ENCODE measurements around the gene RASGRP2. TPM values are rescaled to one million over a fixed set of nuclear protein-coding genes. Genes with fewer than 3 reads are reported as not detected.

Gene RASGRP2
- total RNA-seq, 6 donors from 2014 or later = 20.5 to 80.7 (median 33.9) TPM

DNA sequence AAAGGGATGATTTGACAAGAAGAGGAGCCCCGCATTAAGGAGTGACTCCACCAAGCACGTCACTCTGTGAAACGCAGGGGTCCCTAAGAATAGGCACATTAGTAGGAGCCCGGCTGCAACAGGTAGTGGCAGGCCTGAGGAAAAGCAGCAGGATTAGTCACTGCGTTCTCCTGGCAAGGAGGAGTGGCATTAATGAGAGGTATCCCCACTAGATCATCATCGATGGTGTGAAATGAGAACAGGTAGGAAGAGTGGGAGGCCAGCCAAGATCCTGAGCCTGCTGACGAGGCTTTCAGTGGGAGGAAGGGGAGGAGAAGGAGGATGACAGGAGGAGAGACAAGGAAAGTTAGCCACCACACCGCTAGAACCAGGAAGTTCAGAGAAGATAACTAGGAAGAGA lies 59.6 kb downstream of the RASGRP2 start:
- no peaks in the 10 kb centered on the region for H3K36me3 ChIP-seq
- WGBS, 2 donors = 71 to 72% methylated on average over 8 of the region's 8 CpGs
- no peak overlapping the region for H3K4me3 ChIP-seq
- peaks cover 10 to 19% (median 16%) of the 10 kb centered on the region in 4 donors for H3K4me1 ChIP-seq
- ATAC-seq (ENCODE audit: low FRiP score in 2 of 2) = no peak
- no peak for DNase-seq
- H3K27ac ChIP-seq = no peak overlapping the region
- no peaks in the 10 kb centered on the region for H3K9me3 ChIP-seq
- no peaks in the 10 kb centered on the region for H3K27me3 ChIP-seq
- TF ChIP-seq, protein P1, sequence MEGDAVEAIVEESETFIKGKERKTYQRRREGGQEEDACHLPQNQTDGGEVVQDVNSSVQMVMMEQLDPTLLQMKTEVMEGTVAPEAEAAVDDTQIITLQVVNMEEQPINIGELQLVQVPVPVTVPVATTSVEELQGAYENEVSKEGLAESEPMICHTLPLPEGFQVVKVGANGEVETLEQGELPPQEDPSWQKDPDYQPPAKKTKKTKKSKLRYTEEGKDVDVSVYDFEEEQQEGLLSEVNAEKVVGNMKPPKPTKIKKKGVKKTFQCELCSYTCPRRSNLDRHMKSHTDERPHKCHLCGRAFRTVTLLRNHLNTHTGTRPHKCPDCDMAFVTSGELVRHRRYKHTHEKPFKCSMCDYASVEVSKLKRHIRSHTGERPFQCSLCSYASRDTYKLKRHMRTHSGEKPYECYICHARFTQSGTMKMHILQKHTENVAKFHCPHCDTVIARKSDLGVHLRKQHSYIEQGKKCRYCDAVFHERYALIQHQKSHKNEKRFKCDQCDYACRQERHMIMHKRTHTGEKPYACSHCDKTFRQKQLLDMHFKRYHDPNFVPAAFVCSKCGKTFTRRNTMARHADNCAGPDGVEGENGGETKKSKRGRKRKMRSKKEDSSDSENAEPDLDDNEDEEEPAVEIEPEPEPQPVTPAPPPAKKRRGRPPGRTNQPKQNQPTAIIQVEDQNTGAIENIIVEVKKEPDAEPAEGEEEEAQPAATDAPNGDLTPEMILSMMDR (IDR thresholded peaks at IDR 0.05) = no peak
- no peak for TF ChIP-seq POLR2AphosphoS5 (IDR thresholded peaks at IDR 0.05)

GRCh38 chr11:64681171-64681570 lies 62.8 kb downstream of the RASGRP2 start:
- Histone ChIP-seq H3K36me3 (no peaks in the 10 kb centered on the region), H3K4me1 (peaks cover 0 to under 1% (median 0%) of the 10 kb centered on the region in 4 donors), H3K4me3 (no peak overlapping the region), H3K27ac (no peak overlapping the region), H3K9me3 (no peaks in the 10 kb centered on the region), H3K27me3 (no peaks in the 10 kb centered on the region)
- DNase-seq (no peak), ATAC-seq (ENCODE audit: low FRiP score in 2 of 2) (no peak)
- 55 to 60% methylated on average over 4 of the region's 4 CpGs for WGBS, 2 donors
- TF ChIP-seq POLR2AphosphoS5 (IDR thresholded peaks at IDR 0.05) = no peak
- no peak for TF ChIP-seq EP300 (IDR thresholded peaks at IDR 0.05)
- TF ChIP-seq, protein P1 (IDR thresholded peaks at IDR 0.05) = no peak

GRCh38 chr11:64679846-64680245 lies 64.1 kb downstream of the RASGRP2 start:
- Histone ChIP-seq H3K4me3 (no peak overlapping the region), H3K36me3 (no peaks in the 10 kb centered on the region), H3K27ac (no peak overlapping the region), H3K9me3 (no peaks in the 10 kb centered on the region), H3K27me3 (no peaks in the 10 kb centered on the region), H3K4me1 (peaks cover 0 to 6% (median 2%) of the 10 kb centered on the region in 4 donors)
- 62 to 67% methylated on average over 1 of the region's 2 CpGs for WGBS, 2 donors
- TF ChIP-seq EP300 (IDR thresholded peaks at IDR 0.05) (no peak), POLR2A (IDR thresholded peaks at IDR 0.05) (no peak), POLR2AphosphoS5 (IDR thresholded peaks at IDR 0.05) (no peak)
- TF ChIP-seq, protein P1 (IDR thresholded peaks at IDR 0.05) = no peak
- DNase-seq (no peak), ATAC-seq (ENCODE audit: low FRiP score in 2 of 2) (no peak)

DNA sequence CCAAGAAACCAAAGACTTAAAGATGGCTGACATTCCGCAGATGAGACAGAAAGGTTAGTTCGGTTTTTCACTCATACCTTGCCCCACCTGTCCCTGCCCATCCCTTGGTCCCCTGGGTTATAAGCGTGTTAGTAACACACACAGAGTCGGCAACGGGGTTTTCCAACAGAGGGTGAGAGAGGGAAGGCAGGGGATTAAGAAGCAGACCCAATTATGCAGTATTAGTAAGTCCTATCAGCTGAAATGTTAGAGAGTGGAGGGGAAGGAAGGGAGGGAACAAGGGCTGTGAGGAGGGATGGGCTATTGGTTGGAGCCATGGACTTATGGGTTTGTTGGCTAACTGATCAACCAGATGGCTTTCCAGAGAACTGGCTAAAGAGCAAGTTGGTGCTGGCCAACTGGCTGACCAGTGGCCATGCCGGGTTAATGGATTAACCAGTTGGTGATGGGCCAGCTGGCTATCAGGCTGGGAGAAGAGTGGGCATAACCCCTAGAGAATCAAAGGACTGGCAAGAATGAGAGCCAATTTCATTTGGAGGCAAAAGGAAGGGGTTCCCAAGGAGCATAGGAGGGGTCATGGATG lies 66.4 kb downstream of the RASGRP2 start:
- 80 to 81% methylated on average over 6 of the region's 6 CpGs for WGBS, 2 donors
- DNase-seq (no peak), ATAC-seq (ENCODE audit: low FRiP score in 2 of 2) (no peak)
- Histone ChIP-seq H3K27ac (no peak overlapping the region), H3K36me3 (no peaks in the 10 kb centered on the region), H3K4me3 (no peak overlapping the region), H3K9me3 (no peaks in the 10 kb centered on the region), H3K27me3 (no peaks in the 10 kb centered on the region), H3K4me1 (peaks cover 0 to 6% (median 2%) of the 10 kb centered on the region in 4 donors)
- TF ChIP-seq POLR2A (IDR thresholded peaks at IDR 0.05) = no peak
- TF ChIP-seq POLR2AphosphoS5 (IDR thresholded peaks at IDR 0.05) = no peak
- no peak for TF ChIP-seq EP300 (IDR thresholded peaks at IDR 0.05)
- TF ChIP-seq, protein P1 (IDR thresholded peaks at IDR 0.05) = no peak

Other genes with a start within 250 kb of the RASGRP2 start
- not detected for gene SLC22A11, start 188.2 kb downstream of the RASGRP2 start, total RNA-seq
- not detected for gene SLC22A12, start 152.9 kb downstream of the RASGRP2 start, total RNA-seq
- 10 to 100 TPM in 1 of 6 donors, 1 to 10 TPM in 2, under 1 TPM in 1, not detected in 2; 0.59 to 21.6 (median 2.9) TPM for gene NRXN2, start 20.9 kb downstream of the RASGRP2 start, total RNA-seq
- gene PYGM, start 15.8 kb upstream of the RASGRP2 start, total RNA-seq = 1 to 10 TPM; 1.0 to 3.7 (median 1.5) TPM
- gene SF1, start 34.4 kb upstream of the RASGRP2 start, total RNA-seq = 100 to 1,000 TPM; 231 to 625 (median 265) TPM
- gene MAP4K2, start 59.1 kb upstream of the RASGRP2 start, total RNA-seq = 10 to 100 TPM; 19.0 to 84.7 (median 29.2) TPM
- 10 to 100 TPM; 15.4 to 47.1 (median 24.4) TPM for gene MEN1, start 66.4 kb upstream of the RASGRP2 start, total RNA-seq
- 10 to 100 TPM; 21.6 to 62.4 (median 26.0) TPM for gene CDC42BPG, start 100.5 kb upstream of the RASGRP2 start, total RNA-seq
- gene EHD1, start 134.5 kb upstream of the RASGRP2 start, total RNA-seq = 100 to 1,000 TPM in 4 of 6 donors, 10 to 100 TPM in 2; 43.0 to 167 (median 103) TPM
- 10 to 100 TPM; 24.6 to 59.2 (median 33.3) TPM for gene ATG2A, start 173.1 kb upstream of the RASGRP2 start, total RNA-seq
- gene PPP2R5B, start 180.5 kb upstream of the RASGRP2 start, total RNA-seq = 10 to 100 TPM; 21.0 to 48.1 (median 27.5) TPM
- not detected for gene GPHA2, start 191.8 kb upstream of the RASGRP2 start, total RNA-seq
- under 1 TPM in 1 of 6 donors, not detected in 5; 0.15 TPM for gene MAJIN, start 228.0 kb upstream of the RASGRP2 start, total RNA-seq

Measured in upper lobe of left lung (tissue), 6 donors.